OCI-LY7 (cell line): Measurements from ENCODE around the gene BMPR2.

Source experiments
- CTCF ChIP-seq: fragments of 200-600 bp; sonication (generic); conservative IDR thresholded peaks from 2 replicates; pipeline ENCODE4 v1.5.1; 2014; ENCODE audit warnings: mild to moderate bottlenecking, antibody characterized with exemption, low read length, moderate library complexity, mixed read lengths
- EZH2phosphoT487 ChIP-seq: fragments of 200-600 bp; sonication (generic); IDR thresholded peaks from 2 replicates; pipeline ENCODE4 v1.6.1; 2018; ENCODE audit warnings: low read depth, borderline replicate concordance, mild to moderate bottlenecking, mixed run types, antibody characterized with exemption, low read length, moderate library complexity, mixed read lengths

GRCh38 chr2:202444000-202444399 is 67.9 kb downstream of the BMPR2 start:
- TF ChIP-seq CTCF (no peak), EZH2phosphoT487 (no peak)
